Measurements from ENCODE around the gene SAP130.

Gene SAP130

DNA sequence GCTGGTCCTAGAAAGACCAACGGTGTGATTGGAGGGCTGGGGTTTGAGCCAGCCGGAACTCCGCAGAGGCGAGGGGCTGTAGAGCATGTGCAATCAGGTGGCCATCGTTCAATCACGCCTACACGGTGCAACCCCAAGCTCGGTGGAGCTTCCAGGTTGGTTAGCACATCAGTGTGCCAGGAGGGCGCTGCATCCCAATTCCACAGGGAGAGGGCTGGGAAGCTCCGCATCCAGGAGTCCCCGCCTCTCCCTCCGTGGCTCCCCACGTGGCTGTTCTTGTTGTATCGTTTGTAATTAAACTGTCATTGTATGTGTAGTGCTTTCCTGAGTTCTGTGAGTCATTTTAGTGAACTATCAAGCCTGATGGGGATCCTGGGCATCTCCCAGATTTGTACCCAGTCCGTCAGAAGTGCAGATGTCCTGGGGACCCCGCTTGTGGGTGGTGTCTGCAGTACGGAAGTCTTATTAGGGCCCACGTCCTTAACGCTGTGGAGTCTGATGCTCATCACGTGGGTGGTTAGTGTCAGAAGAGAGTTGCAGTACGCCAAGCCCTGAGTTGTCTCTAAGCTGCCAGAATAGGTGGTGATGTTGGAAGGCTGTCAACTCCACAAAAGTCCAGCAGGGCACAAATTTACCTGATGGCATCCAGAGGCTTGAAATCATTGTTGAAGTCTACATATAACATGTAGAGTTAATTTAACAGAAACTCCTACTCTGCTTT is 121.5 kb downstream of the SAP130 start:
- Histone ChIP-seq H3K27ac (ENCODE audit: low read depth, low read length) (no peak overlapping the region), H3K27me3 (ENCODE audit: control insufficient read depth in 5 of 5, insufficient read depth in 4 of 5, low read length in 5 of 5) (peaks cover 4 to 14% (median 8%) of the 10 kb centered on the region in 5 donors), H3K9me3 (ENCODE audit: control insufficient read depth in 5 of 5, low read length in 5 of 5) (no peaks in the 10 kb centered on the region), H3K4me3 (ENCODE audit: low read depth in 1 of 5, low read length in 5 of 5) (no peak overlapping the region), H3K9ac (ENCODE audit: low read length in 5 of 5) (no peak overlapping the region), H3K36me3 (ENCODE audit: control insufficient read depth in 5 of 5, insufficient read depth in 5 of 5, low read length in 5 of 5) (no peaks in the 10 kb centered on the region), H3K4me1 (ENCODE audit: control insufficient read depth in 5 of 5, insufficient read depth in 5 of 5, low read length in 5 of 5) (peaks cover 0 to 5% (median 4%) of the 10 kb centered on the region in 5 donors)

DNA sequence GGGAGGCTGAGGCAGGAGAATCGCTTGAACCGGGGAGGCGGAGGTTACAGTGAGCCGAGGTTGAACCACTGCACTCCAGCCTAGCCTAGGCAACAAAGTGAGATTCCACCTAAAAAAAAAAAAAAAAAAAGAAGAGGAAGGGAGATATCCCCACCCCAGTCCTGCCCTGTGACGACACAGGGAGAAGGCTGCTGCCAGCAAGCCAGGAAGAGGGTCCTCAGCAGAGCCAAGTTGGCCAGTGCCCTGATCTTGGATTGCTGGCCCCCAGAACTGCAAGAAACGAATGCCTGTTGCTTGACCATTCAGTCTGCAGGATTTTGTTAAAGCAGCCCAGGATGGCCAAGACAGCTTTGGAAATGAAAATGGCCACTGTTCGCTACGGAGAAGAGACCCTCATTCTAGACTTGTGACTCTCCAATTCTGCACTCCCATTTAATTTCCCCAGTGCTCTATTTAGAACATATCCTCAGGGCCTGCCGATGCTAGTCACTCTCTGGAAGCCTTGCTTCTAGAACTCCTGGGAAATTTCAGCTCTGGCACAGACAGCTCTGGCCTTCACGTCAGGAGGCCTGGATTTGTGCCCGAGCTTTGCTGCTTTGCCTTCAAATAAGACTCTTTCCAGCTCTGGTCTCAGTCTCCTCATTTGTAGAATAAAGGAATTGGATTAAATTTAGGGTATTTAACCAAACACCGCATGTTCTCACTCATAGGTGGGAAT is 126.4 kb downstream of the SAP130 start:
- H3K9ac ChIP-seq (ENCODE audit: low read length in 5 of 5): peak overlapping the region in 2 of 5 donors; percentile 48 to 60
- peak overlapping the region; percentile 50 for H3K27ac ChIP-seq (ENCODE audit: low read depth, low read length)
- peaks cover 0 to 9% (median 5%) of the 10 kb centered on the region in 5 donors for H3K27me3 ChIP-seq (ENCODE audit: control insufficient read depth in 5 of 5, insufficient read depth in 4 of 5, low read length in 5 of 5)
- H3K36me3 ChIP-seq (ENCODE audit: control insufficient read depth in 5 of 5, insufficient read depth in 5 of 5, low read length in 5 of 5): no peaks in the 10 kb centered on the region
- peak overlapping the region in 4 of 5 donors; percentile 25 to 47 (median 35) for H3K4me3 ChIP-seq (ENCODE audit: low read depth in 1 of 5, low read length in 5 of 5)
- peaks cover 0 to 6% (median 5%) of the 10 kb centered on the region in 5 donors for H3K4me1 ChIP-seq (ENCODE audit: control insufficient read depth in 5 of 5, insufficient read depth in 5 of 5, low read length in 5 of 5)
- H3K9me3 ChIP-seq (ENCODE audit: control insufficient read depth in 5 of 5, low read length in 5 of 5): no peaks in the 10 kb centered on the region

DNA sequence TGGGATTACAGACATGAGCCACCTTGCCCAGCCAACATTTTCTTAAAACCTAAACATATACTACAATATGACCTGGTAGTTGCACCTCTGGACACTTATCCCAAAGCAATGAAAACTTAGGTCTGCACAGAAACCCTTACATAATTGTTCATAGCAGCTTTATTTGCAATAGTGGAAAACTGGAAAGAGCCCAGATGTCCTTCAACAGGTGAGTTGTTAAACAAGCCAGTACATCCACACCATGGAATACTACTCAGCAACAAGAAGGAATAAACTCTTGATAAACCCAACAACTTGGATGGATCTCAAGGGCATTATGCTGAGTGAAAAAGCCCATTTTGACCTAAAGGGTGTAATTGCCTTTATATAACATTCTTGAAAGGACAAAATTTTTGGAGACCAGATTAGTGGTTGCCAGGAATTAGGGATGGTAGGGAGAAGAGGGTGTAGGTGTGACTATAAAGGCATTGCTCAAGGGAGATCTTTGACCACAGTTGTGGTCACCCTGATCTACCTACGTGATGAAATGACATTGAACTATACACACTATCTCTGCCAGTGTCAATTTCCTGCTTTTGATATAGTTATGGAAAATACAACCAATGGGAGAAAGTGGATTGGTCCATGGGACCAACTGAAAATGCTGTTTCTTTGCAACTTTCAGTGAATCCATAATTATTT is 130.2 kb downstream of the SAP130 start:
- H3K4me3 ChIP-seq (ENCODE audit: low read depth in 1 of 5, low read length in 5 of 5): no peak overlapping the region
- no peaks in the 10 kb centered on the region for H3K36me3 ChIP-seq (ENCODE audit: control insufficient read depth in 5 of 5, insufficient read depth in 5 of 5, low read length in 5 of 5)
- no peak overlapping the region for H3K9ac ChIP-seq (ENCODE audit: low read length in 5 of 5)
- H3K4me1 ChIP-seq (ENCODE audit: control insufficient read depth in 5 of 5, insufficient read depth in 5 of 5, low read length in 5 of 5): peaks cover 0 to 6% (median 5%) of the 10 kb centered on the region in 5 donors
- H3K27ac ChIP-seq (ENCODE audit: low read depth, low read length): no peak overlapping the region
- H3K27me3 ChIP-seq (ENCODE audit: control insufficient read depth in 5 of 5, insufficient read depth in 4 of 5, low read length in 5 of 5): no peaks in the 10 kb centered on the region
- no peaks in the 10 kb centered on the region for H3K9me3 ChIP-seq (ENCODE audit: control insufficient read depth in 5 of 5, low read length in 5 of 5)

DNA sequence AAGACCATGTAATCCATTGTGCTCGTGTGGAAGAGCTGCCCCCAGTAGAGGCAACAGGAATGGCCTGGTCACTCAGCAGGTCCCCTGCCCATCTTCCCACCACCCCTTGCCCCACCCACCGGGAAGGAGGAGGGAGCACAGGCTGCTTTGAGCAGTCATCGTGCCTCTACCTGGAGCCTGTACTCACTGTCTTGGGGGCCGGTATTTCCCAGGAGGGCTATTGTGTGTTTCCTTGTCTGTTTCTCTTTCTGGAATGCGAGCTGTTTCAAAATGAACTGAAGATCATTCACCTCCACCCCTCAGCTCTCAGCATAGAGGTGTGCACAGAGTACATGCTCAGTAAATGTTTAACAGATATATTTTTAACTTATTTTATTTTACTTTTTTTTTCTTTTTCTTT is 134.4 kb downstream of the SAP130 start:
- H3K9ac ChIP-seq (ENCODE audit: low read length in 5 of 5): no peak overlapping the region
- H3K9me3 ChIP-seq (ENCODE audit: control insufficient read depth in 5 of 5, low read length in 5 of 5): no peaks in the 10 kb centered on the region
- H3K4me1 ChIP-seq (ENCODE audit: control insufficient read depth in 5 of 5, insufficient read depth in 5 of 5, low read length in 5 of 5): no peaks in the 10 kb centered on the region
- H3K27me3 ChIP-seq (ENCODE audit: control insufficient read depth in 5 of 5, insufficient read depth in 4 of 5, low read length in 5 of 5): no peaks in the 10 kb centered on the region
- no peak overlapping the region for H3K27ac ChIP-seq (ENCODE audit: low read depth, low read length)
- no peaks in the 10 kb centered on the region for H3K36me3 ChIP-seq (ENCODE audit: control insufficient read depth in 5 of 5, insufficient read depth in 5 of 5, low read length in 5 of 5)
- H3K4me3 ChIP-seq (ENCODE audit: low read depth in 1 of 5, low read length in 5 of 5): no peak overlapping the region

DNA sequence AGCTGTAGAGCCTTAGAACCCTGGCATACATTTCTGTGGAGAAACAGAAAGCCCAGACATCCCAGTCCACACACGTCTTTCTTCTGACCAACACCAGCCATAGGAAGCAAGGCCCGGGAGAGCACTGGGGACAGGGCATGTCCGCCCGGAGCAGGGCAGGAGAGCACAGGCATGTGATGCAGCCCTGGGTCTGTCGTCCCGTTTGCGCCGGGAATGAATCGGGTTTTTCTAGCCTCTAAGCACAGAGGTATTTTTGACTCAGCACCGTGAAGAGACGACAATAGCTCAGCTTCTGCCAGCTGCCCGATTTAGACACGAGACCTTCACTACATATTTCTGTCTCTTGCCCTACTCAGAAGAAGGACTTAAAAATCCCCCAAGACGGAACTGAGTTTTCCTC is 134.8 kb downstream of the SAP130 start:
- Histone ChIP-seq H3K4me1 (ENCODE audit: control insufficient read depth in 5 of 5, insufficient read depth in 5 of 5, low read length in 5 of 5) (peaks cover 0 to 3% (median 2%) of the 10 kb centered on the region in 5 donors), H3K9ac (ENCODE audit: low read length in 5 of 5) (no peak overlapping the region), H3K9me3 (ENCODE audit: control insufficient read depth in 5 of 5, low read length in 5 of 5) (no peaks in the 10 kb centered on the region), H3K27ac (ENCODE audit: low read depth, low read length) (no peak overlapping the region), H3K36me3 (ENCODE audit: control insufficient read depth in 5 of 5, insufficient read depth in 5 of 5, low read length in 5 of 5) (no peaks in the 10 kb centered on the region), H3K27me3 (ENCODE audit: control insufficient read depth in 5 of 5, insufficient read depth in 4 of 5, low read length in 5 of 5) (no peaks in the 10 kb centered on the region), H3K4me3 (ENCODE audit: low read depth in 1 of 5, low read length in 5 of 5) (no peak overlapping the region)

DNA sequence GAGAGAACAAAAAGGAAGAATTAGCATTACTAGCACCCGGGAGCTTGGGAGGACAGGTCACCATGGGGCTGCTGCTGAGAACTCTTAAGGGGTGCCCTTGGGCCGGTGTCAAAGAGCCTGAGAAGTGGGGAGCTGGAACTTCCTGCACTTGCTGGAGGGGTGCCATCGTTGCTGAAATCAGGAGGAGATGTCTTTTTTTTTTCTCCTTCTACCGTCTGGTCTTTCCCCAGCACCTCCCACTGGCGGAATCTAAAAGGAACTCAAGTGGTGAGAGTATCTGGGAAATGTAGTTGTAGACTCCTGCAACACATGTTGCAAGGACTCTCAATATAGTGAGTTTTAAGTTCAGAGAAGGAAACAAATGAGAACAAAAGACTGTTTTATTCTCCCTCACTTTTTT is 136.0 kb downstream of the SAP130 start:
- H3K27me3 ChIP-seq (ENCODE audit: control insufficient read depth in 5 of 5, insufficient read depth in 4 of 5, low read length in 5 of 5): no peaks in the 10 kb centered on the region
- H3K4me3 ChIP-seq (ENCODE audit: low read depth in 1 of 5, low read length in 5 of 5): no peak overlapping the region
- H3K27ac ChIP-seq (ENCODE audit: low read depth, low read length): no peak overlapping the region

More for the DNA sequence above, 136.0 kb downstream of the SAP130 start:
- Histone ChIP-seq H3K9ac (ENCODE audit: low read length in 5 of 5) (no peak overlapping the region), H3K36me3 (ENCODE audit: control insufficient read depth in 5 of 5, insufficient read depth in 5 of 5, low read length in 5 of 5) (no peaks in the 10 kb centered on the region), H3K4me1 (ENCODE audit: control insufficient read depth in 5 of 5, insufficient read depth in 5 of 5, low read length in 5 of 5) (peaks cover 4 to 15% (median 13%) of the 10 kb centered on the region in 5 donors), H3K9me3 (ENCODE audit: control insufficient read depth in 5 of 5, low read length in 5 of 5) (no peaks in the 10 kb centered on the region)

Measured in subcutaneous abdominal adipose tissue (tissue), 5 donors.